Measurements from ENCODE around the gene TRAPPC2L.

TRAPPC2L gene, protein sequence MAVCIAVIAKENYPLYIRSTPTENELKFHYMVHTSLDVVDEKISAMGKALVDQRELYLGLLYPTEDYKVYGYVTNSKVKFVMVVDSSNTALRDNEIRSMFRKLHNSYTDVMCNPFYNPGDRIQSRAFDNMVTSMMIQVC

DNA sequence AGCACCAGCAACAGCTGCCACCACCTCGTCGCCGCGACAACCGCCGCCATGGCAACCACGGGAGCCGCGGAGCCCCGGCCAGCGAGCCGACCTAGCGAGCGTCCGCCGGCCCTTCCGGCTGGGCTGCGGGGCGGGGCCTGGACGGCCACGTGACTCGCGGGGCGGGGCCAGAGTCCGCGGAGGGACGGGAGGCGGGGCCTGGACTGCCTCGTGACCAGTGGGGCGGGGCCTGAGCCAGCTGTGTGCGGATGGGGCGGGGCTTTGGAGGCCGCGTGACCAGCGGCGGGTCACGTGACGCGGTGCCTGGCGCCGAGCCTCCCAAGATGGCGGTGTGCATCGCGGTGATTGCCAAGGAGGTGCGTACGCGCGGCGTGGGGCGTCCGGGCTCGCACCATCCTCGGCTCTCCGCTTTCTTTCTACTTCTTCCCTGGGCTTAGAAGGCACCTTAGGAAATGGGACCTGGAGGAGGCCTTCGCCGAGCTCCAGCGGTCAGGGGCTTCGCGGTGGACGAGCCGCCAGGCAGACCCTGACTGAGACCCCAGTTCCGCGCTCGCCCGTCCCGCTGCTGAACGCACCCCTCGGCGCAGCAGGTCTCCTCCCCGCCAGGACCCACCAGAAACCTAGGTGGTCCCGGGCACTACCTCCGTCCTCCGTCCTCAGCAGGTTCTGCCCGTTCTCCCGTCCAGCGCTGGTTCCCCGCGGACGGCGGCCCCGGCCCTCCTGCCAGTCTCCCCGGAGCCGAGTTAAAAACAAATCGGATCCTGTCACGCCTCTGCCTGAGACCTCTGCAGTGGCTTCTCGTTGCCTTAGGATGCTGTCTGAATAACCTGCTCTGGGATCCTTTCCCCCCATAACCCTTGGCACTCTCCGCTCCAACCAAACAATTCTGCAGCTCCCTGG, at the start of gene TRAPPC2L, which contains the start of gene GALNS:
TSS of gene TRAPPC2L (plus strand) at position 300 of the 900 bp plus-strand sequence. CDS start at position 324, 24 bp downstream.
TSS of gene GALNS (minus strand) at position 120 of the 900 bp plus-strand sequence. CDS start at position 50, 70 bp downstream.
- Mint-ChIP-seq H3K27ac (peak within 1 kb of the TSS; percentile 89), H3K9me3 (no peaks in the 10 kb centered on the region), H3K4me1 (peaks cover 28 to 43% of the 10 kb centered on the region in 2 donors), H3K4me3 (peak within 1 kb of the TSS; percentile 91 to 93), H3K36me3 (peaks cover 10 to 26% of the 10 kb centered on the region in 2 donors), H3K27me3 (no peaks in the 10 kb centered on the region)
- peak; percentile 96 for DNase-seq
- peak; percentile 78 to 84 for ATAC-seq (replicated peaks)

GRCh38 chr16:88807142-88807625, 49.7 kb upstream of the TRAPPC2L start:
- Mint-ChIP-seq H3K9me3 (no peaks in the 10 kb centered on the region), H3K36me3 (peaks cover 38 to 48% of the 10 kb centered on the region in 2 donors), H3K27me3 (no peaks in the 10 kb centered on the region), H3K4me3 (peak overlapping the region; percentile 2 to 11), H3K4me1 (peaks cover 18 to 56% of the 10 kb centered on the region in 2 donors), H3K27ac (peak overlapping the region; percentile 65)
- DNase-seq (no peak), ATAC-seq (replicated peaks) (no peak)

GRCh38 chr16:88807626-88808453, 49.1 kb upstream of the TRAPPC2L start:
- Mint-ChIP-seq H3K27me3 (no peaks in the 10 kb centered on the region), H3K27ac (peak overlapping the region; percentile 77), H3K9me3 (no peaks in the 10 kb centered on the region), H3K36me3 (peaks cover 38 to 48% of the 10 kb centered on the region in 2 donors), H3K4me1 (peaks cover 18 to 57% of the 10 kb centered on the region in 2 donors), H3K4me3 (peak overlapping the region in 1 of 2 donors; percentile 41)
- ATAC-seq (replicated peaks) (no peak), DNase-seq (no peak)

DNA sequence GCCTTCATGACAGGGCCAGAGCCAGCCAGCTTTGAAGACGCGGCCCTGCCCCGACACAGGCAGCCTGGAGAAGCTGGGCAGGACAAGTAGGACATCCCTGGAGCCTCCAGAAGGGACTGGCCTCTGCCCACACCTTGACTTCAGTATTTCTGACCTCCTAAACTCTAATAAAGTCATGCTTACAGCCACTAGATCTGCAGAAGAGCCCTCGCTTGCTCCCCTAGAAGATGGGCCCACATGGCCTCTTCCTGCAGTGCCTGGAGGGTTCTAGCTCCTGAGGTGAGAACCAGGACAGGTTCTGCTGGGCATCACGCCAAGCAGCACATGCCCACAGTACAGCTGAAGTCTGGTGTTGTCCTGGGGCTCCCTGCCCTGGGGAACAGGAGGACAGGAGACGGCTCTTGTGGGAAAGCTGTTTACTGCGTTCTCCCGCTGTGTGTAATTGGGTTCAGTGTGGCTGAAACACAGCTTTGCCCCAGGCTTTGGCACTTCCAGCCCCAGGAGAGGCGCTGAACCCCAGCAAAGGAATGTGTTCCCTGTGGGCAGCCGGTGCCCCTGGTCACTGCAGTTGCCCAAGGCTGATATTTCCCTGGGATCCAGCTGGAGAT, 47.8 kb upstream of the TRAPPC2L start:
- peak overlapping the region; percentile 67 for H3K27ac Mint-ChIP-seq
- no peak for ATAC-seq (replicated peaks)
- H3K4me3 Mint-ChIP-seq, result peak overlapping the region; percentile 94 to 95
- peaks cover 17 to 54% of the 10 kb centered on the region in 2 donors for H3K4me1 Mint-ChIP-seq
- H3K36me3 Mint-ChIP-seq, result peaks cover 37 to 46% of the 10 kb centered on the region in 2 donors
- DNase-seq, result no peak
- no peaks in the 10 kb centered on the region for H3K27me3 Mint-ChIP-seq
- H3K9me3 Mint-ChIP-seq, result no peaks in the 10 kb centered on the region

GRCh38 chr16:88809676-88810165, 47.2 kb upstream of the TRAPPC2L start:
- DNase-seq (no peak), ATAC-seq (replicated peaks) (no peak)
- Mint-ChIP-seq H3K4me1 (peaks cover 13 to 49% of the 10 kb centered on the region in 2 donors), H3K36me3 (peaks cover 31 to 41% of the 10 kb centered on the region in 2 donors), H3K4me3 (peak overlapping the region; percentile 94 to 95), H3K9me3 (no peaks in the 10 kb centered on the region), H3K27ac (peak overlapping the region; percentile 99), H3K27me3 (no peaks in the 10 kb centered on the region)

GRCh38 chr16:88810166-88810911, 46.6 kb upstream of the TRAPPC2L start:
- Mint-ChIP-seq H3K36me3 (peaks cover 30 to 37% of the 10 kb centered on the region in 2 donors), H3K27me3 (no peaks in the 10 kb centered on the region), H3K4me3 (peak overlapping the region; percentile 94 to 95), H3K9me3 (no peaks in the 10 kb centered on the region), H3K4me1 (peaks cover 13 to 48% of the 10 kb centered on the region in 2 donors), H3K27ac (peak overlapping the region; percentile 99)
- ATAC-seq (replicated peaks) (peak in 1 of 2 donors; percentile 14), DNase-seq (no peak)

GRCh38 chr16:88810912-88811768, 45.8 kb upstream of the TRAPPC2L start:
- Mint-ChIP-seq H3K4me1 (peaks cover 13 to 56% of the 10 kb centered on the region in 2 donors), H3K36me3 (peaks cover 30 to 37% of the 10 kb centered on the region in 2 donors)

GRCh38 chr16:88811769-88812512, 45.0 kb upstream of the TRAPPC2L start, which contains the start of gene APRT:
APRT (minus strand) TSS chr16:88811928; CDS start chr16:88811899, 29 bp downstream.
- peak within 1 kb of the TSS; percentile 99 for H3K27ac Mint-ChIP-seq
- H3K27me3 Mint-ChIP-seq, result no peaks in the 10 kb centered on the region
- H3K36me3 Mint-ChIP-seq, result peaks cover 29 to 34% of the 10 kb centered on the region in 2 donors
- ATAC-seq (replicated peaks), result peak; percentile 74 to 83
- peak within 1 kb of the TSS; percentile 94 to 95 for H3K4me3 Mint-ChIP-seq
- peak; percentile 97 for DNase-seq
- H3K4me1 Mint-ChIP-seq, result peaks cover 13 to 55% of the 10 kb centered on the region in 2 donors
- no peaks in the 10 kb centered on the region for H3K9me3 Mint-ChIP-seq

More at GRCh38 chr16:88810912-88811768, 45.8 kb upstream of the TRAPPC2L start:
- H3K27ac Mint-ChIP-seq, result peak overlapping the region; percentile 99
- no peaks in the 10 kb centered on the region for H3K9me3 Mint-ChIP-seq
- peak overlapping the region; percentile 94 to 95 for H3K4me3 Mint-ChIP-seq
- peak; percentile 58 for DNase-seq
- no peaks in the 10 kb centered on the region for H3K27me3 Mint-ChIP-seq
- ATAC-seq (replicated peaks), result peak; percentile 61 to 64

- DNase-seq (no peak), ATAC-seq (replicated peaks) (no peak)
- Mint-ChIP-seq H3K4me1 (peaks cover 12 to 48% of the 10 kb centered on the region in 2 donors), H3K27me3 (no peaks in the 10 kb centered on the region), H3K36me3 (peaks cover 22 to 32% of the 10 kb centered on the region in 2 donors), H3K9me3 (no peaks in the 10 kb centered on the region), H3K27ac (peak overlapping the region; percentile 96), H3K4me3 (peak overlapping the region; percentile 82 to 94)
Observed at GRCh38 chr16:88812513-88813268, 44.2 kb upstream of the TRAPPC2L start.

DNA sequence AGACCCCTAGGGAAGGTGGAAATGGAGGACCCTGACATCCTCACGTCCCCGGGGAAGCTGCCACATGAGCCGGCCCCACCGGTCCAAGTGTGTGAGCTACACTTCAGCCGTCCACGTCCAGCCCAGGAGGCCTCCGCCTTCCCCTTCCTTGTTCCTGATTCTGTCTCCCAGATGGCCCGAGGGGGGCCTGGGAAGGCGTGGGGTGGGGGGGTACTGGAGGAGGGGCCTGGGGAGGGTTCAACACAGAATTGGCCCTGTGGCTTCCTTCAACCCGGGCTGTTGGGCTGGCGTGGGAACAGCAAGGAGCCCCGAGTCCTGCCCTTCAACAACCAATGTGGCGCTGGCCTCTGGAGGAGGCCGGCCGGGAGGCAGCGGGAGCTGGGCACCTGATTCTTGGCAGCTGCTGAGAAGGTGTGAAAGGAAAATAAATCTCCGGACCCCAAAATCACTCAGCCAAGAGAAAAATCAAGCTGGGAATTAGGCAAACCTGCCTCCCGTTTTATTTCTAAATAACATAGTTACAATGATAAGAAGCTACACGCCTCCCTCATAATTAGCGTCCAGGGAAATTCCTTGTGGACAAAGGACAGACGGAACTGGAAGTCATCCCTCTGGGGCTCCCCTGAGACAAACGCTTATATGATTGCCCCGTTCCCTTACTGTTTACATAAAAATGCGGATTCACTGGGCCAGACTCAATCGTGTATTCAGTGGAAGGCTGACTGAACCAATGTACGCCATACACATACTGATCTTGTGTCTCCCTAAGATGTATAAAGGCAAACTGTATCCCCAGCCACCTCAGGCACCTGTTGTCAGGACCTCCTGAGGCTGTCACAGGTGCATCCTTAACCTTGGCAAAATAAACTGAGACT, 43.4 kb upstream of the TRAPPC2L start:
- no peaks in the 10 kb centered on the region for H3K9me3 Mint-ChIP-seq
- H3K27me3 Mint-ChIP-seq, result no peaks in the 10 kb centered on the region
- ATAC-seq (replicated peaks), result no peak
- H3K4me1 Mint-ChIP-seq, result peaks cover 12 to 40% of the 10 kb centered on the region in 2 donors
- H3K4me3 Mint-ChIP-seq, result peak overlapping the region in 1 of 2 donors; percentile 94
- H3K36me3 Mint-ChIP-seq, result peaks cover 16 to 23% of the 10 kb centered on the region in 2 donors
- H3K27ac Mint-ChIP-seq, result peak overlapping the region; percentile 25
- DNase-seq, result no peak

Measured in stimulated activated naive B cell treated with anti-CD40 and anti-IgM and Interleukin-4, amounts not matched to agents 10 μg/mL and 1 μg/mL and 100 μg/mL, for 72 hours (primary cell).